ENCODE measurements around the gene NEMP1. TPM values are rescaled to one million over a fixed set of nuclear protein-coding genes. Genes with fewer than 3 reads are reported as not detected.
"Not testable (repeated sequence)": the region's sequence is repeated elsewhere in the genome, so short reads cannot be mapped to it uniquely, and the experiment has no call there.

The NEMP1 gene
- total RNA-seq, 1 donor from 2014 or later: 5.7 TPM

DNA sequence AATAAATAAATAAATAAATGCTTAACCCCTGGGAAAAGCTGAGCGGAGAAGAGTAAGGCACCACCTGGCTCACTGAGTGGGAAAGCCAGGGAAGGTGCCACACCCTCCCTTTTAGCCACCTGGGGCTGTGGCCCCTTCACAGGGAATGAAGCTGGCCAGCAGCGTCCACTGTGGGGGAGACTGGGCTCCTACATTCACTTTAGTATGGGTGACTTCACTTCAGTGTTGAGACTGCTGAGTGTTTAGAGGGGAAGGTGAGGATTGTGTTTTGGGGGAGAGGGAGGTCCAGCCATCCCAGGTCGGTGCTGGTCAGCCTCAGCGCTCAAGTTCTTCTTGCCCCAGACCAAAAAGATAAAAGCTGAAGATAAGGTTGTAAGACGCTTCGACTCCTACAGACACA lies 11.9 kb upstream of the NEMP1 start:
- no peak for ATAC-seq

DNA sequence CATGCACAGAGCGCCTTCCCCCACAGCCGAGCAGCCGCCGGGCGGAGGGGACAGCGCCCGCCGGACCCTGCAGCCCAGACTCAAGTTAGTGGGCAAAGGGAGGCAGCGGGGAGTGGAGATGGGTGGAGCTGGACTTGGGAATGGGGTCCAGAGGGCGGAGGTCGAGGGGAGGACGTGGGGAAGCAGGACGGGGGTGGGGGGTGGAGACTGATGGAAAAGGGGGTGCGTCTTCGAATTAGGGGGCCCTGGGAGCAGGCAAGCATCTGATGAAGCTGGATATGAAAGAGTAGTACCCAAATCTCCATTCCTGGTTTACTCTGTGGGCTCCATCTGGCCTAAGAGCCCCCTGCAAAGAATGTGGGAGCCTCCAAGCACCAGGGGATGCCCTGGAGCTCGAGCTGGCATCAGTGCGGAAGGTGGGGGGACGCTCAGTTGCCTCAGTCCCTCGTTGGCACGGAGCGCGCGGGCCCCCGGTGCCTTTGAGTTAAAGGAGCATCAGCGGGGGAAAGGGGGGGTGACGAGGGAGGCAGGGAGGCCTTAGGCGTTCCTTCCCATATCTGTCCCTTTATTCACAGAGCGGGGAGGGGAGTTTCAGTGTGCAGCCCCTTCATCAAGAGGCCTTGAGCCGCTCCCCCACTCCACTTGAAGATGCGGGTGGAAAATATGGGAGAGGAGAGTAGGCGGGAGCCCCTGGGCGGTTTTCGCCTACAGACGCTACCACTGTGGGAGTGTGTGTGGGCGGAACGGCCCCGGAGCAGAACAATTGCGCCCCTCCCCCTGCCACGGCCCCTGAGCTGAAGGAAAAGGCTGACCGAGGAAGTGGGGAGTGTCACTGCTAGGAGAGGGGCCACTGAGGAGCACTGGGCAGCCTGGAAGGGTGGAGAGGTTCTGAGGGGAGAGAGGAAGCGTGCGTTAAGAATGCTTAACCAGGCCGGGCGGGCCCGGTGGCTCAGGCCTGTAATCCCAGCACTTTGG lies 11.0 kb upstream of the NEMP1 start:
- peak; percentile 1 for ATAC-seq

- ATAC-seq: peak; percentile 76
These were observed 10.0 kb upstream of the NEMP1 start, which contains the start of gene NAB2 for GRCh38 chr12:57088354-57089270. TSS of gene NAB2 (plus strand) at chr12:57089114. CDS start at chr12:57089272, 158 bp downstream.

DNA sequence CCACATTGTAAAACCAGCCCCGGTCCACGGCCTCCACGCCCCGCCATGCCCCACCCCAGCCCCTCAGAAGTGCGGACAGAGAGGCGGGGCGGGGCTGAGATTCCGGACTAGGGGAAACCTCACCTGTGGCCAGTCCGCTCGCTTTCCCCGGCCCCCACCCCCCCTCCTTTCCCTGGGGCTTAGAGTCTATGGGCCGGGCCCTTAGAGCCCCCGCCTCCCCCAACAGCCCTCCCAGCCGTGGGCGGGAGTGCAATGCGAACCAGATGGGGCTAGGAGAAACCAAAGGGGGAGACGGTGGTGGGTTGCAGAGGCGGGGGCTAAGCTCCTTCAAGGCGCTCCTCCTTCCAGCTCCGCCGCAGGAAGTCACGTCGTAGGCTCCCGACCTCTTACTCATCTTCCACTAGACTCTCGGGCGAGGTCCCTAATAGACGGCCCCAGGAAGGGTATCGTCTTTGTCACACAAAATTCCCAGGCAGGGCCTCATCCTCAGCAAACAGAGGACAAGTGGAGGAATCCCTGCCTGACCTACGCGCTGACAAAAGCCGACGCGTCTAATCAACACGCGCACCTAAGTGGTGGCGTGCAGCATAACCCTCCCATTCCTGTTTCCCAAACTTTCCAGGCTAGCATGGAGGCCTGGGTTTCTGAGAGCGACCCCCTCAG lies 9.2 kb upstream of the NEMP1 start:
- ATAC-seq: peak; percentile 33

GRCh38 chr12:57087010-57087690 lies 8.6 kb upstream of the NEMP1 start:
- ATAC-seq: peak; percentile 55

DNA sequence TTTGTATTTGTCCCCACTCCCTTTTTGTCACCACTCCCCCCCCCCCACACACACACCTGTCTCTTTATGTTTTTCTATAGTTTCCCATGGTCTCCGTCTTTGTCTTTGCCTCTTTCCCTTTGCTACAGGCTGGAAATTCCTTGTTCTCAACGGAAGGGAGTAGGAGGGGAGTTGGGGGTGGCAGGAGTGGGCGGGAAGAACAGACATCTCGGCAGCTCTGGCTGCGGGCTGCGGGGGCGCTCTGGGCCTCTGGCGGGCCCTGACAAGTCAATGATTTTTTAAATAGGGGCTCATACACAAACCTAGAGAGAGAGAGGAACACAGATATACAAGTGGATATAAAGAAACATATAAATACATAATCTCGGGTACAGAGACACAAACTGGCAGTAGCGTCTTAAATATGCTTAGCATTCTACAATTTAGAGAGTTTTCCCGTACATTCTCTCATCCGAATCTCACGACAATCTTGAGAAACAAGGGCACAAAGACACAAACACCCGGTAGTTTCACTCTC lies 8.0 kb upstream of the NEMP1 start:
- no peak for ATAC-seq

DNA sequence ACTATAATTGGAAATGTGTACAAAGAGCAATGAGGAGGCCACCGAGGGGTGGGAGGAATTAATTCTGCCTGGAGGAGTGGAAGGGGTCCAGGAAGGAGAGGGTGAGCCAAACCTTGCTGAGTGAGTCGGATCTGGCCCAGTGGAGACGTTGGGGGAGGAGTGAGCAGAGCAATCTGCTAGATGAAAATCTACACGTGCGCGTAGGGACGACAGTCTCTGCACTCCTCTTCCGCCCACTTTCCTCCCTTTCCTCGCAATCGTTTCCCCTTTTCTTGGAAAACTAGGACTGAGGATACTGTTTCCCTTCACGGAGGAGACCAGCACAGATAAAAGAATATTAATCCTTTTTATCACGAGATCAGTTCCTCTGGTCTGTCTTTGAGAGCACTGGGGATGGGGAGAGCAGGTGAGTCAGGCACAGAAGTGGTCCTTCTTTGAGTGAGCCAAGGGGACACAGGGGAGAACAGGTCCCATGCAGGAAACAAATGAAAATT lies 7.5 kb upstream of the NEMP1 start:
- ATAC-seq: no peak

DNA sequence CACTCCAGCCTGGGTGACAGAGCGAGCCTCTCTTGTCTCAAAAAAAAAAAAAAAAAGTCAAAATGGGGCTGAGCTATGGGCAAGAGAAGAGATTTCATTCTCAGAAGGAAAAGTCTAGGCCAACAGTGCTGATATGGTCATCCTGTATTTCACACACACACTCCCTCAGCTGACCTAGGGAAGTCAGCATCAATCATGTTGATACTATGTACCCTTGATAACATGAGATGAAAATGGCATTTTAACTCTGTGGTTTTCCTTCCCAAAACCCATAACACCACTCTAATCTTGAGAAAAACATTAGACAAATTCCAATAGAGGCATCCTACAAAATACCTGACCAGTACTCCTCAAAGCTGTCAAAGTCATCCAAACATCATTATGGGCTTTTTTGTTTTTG lies 2.3 kb upstream of the NEMP1 start:
- no peak for ATAC-seq

DNA sequence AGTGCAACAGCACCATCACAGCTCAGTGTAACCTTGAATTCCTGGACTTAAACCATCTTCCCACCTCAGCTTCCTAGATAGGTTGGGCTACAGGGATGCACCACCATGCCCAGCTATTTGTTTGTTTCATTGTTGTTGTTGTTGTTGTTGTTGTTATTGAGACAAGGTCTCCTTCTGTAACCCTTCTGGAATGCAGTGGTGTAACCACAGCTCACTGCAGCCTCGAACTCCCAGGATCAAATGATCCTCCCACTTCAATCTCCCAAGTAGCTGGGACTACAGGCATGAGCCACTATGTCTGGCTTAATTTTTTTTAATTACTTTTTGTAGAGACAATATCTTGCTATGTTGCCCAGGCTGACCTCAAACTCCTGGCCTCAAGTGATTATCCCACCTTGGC lies 1.2 kb upstream of the NEMP1 start:
- ATAC-seq: no peak

GRCh38 chr12:57073566-57074450 lies 4.8 kb downstream of the NEMP1 start:
- not testable (repeated sequence) for ATAC-seq

GRCh38 chr12:57072661-57073060 lies 5.9 kb downstream of the NEMP1 start:
- no peak for ATAC-seq

- ATAC-seq: peak; percentile 95
These were observed 9.1 kb downstream of the NEMP1 start for GRCh38 chr12:57069523-57069922.

DNA sequence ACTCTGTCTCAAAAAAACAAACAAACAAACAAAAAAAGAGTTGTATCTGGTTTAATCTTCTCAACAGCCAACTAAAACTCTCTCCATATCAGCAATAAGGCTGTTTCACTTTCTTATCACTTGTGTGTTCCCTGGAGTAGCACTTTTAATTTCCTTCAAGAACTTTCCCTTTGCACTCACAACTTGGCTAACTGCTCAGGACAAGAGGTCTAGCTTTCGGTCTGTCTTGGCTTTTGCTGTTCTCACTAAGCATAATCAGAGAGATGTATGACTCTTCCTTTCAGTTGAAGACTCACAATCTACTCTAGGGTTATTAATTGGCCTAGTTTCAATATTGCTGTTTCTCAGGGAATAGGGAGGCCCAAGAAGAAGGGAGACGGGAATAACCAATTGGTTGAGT lies 12.3 kb downstream of the NEMP1 start:
- ATAC-seq: no peak

DNA sequence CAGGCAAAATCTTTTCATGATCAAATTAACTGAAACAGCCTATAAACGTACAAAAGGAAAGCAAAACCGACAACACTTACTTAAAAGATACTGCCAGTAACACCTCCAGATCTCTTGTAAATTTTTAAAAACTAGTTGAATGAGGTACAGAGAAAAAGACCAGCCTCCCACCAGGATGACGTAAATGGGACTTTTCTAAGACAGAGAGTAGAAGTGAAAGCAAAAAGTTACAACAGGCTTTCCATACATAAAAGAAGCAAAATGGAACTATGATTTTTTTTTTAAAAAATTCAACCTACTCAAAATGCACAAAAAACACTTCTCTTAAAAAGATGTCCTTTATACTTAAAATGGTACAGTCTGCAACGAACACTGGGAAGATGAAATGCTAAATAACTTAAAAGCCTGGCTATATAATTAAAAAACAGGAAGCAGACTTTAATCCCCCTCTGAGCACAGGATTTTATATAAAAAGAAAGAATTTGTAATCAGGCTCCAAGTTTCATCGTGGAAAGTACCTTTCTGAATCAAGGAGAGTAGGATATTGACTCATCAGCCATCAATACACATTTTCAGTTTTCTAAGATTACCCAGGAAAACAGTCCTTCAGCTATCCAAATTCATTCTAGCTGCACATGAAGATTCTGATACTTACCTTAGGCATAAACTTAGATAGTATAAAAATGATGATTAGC lies 14.5 kb downstream of the NEMP1 start:
- ATAC-seq: no peak

DNA sequence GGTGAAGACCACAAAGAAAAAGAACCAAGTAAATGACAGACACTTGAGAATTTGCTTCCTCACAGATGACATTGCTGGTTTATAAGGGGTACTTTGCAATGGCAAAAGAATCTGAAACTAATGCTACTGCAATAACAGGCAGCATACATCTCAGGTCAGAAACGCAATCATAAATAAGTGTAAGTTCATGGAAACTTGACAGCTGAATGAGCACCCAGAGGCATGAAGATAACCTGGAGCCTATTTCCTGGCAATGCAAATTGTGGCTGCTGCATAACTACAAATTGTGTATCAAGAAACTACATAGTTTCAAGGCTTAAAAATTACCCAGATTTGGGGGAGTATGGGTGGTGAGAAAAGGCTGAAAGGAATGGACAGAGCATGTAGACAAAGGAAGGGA lies 20.1 kb downstream of the NEMP1 start:
- no peak for ATAC-seq

DNA sequence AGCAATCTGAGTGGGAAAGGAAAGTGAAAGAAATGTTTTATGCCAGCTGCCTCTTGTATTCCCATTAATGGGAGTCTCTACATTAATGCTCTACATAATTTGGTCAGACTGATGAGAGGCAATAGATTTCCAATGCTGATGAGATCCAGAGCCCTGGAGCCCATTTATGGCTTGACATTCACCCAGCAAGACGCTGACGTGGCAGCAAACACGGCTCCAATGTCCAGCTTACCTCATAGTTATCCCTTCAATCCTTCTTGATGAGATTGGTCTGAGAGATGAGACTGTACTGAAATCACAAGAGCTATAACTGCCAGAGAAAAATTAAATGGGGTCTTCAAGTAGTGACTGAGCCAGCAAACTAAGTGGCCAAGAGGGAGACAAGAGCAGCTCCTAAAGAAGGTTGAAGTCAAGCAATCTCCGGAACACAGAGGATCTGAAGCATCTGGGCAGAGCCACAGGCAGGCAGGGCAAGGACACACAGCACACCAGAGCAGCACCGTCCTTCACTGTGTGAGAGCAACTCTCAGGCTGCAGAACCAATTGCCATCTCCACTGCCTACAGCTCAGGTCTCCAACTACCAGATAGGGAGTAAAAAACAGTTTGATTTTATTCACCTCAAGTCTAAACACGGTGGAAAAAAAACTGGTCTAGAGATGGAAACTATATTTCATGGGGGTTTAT lies 21.4 kb downstream of the NEMP1 start:
- no peak for ATAC-seq

- no peak for ATAC-seq
These were observed 22.8 kb downstream of the NEMP1 start for GRCh38 chr12:57055824-57056223.

GRCh38 chr12:57053901-57054300 lies 24.7 kb downstream of the NEMP1 start:
- not testable (repeated sequence) for ATAC-seq

DNA sequence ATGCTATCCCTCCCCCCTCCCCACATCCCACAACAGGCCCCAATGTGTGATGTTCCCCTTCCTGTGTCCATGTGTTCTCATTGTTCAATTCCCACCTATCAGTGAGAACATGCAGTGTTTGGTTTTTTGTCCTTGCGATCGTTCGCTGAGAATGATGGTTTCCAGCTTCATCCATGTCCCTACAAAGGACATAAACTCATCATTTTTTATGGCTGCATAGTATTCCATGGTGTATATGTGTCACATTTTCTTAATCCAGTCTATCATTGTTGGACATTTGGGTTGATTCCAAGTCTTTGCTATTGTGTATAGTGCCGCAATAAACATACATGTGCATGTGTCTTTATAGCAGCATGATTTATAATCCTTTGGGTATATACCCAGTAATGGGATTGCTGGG lies 25.4 kb downstream of the NEMP1 start:
- not testable (repeated sequence) for ATAC-seq

Measured in esophagus mucosa (tissue), 1 donor.